K562 (cell line): ENCODE measurements around the gene ATAD3B. TPM values are rescaled to one million over a fixed set of nuclear protein-coding genes. Genes with fewer than 3 reads are reported as not detected.

ENCODE experiments used
- ADNP ChIP-seq: fragments of 200-800 bp; sonication (Bioruptor generic); IDR thresholded peaks from 2 replicates; pipeline ENCODE4 v1.6.1; 2016; ENCODE audit warnings: missing genetic modification characterization, missing compliant biosample characterization
- MTF1 ChIP-seq: fragments of 250-450 bp; sonication (Bioruptor Pico); IDR thresholded peaks from 2 replicates; pipeline ENCODE4 v1.9.0; 2021; ENCODE audit warnings: moderate library complexity, mild to moderate bottlenecking, inconsistent platforms, borderline replicate concordance
- TBL1XR1 ChIP-seq, 2 experiments: IDR thresholded peaks; 2 replicates each; pipeline ENCODE4 v1.6.1; 2012; ENCODE audit warnings: improper control_type of control experiment in 2 of 2, low read length in 2 of 2, mild to moderate bottlenecking in 1 of 2
- polyA plus RNA-seq, 8 experiments: library from polyadenylated mRNA; depleted of rRNA in 4 of 8; stranded (reverse) in 5 of 8; unstranded in 3 of 8; fragments of >200 nt; fragmentation: Nextera tagmentation in 2 of 8; fragmentation: Illumina TruSeq in 1 of 8; extraction: Ambion mirVana in 2 of 8; extraction: Trizol in 1 of 8; gene quantifications; 2 replicates each; pipeline versions ENCODE4 v1.2.1 to v1.2.3, GENCODE V29; 2011 to 2014; ENCODE audit warnings: inconsistent platforms in 1 of 8, missing spikeins in 1 of 8
- total RNA-seq, 7 experiments: library from RNA; depleted of rRNA in 6 of 7; stranded (reverse); fragments of >200 nt in 6 of 7; fragmentation: Illumina TruSeq in 2 of 7; extraction: Trizol in 2 of 7; gene quantifications; 2 replicates each; pipeline versions ENCODE4 v1.2.1 to v1.2.3, GENCODE V29; 2011 to 2021; ENCODE audit warnings: low replicate concordance in 1 of 7
- TF ChIP-seq, protein P1 (sequence below): fragments of 450-650 bp; IDR thresholded peaks from 2 replicates; pipeline ENCODE4 v1.6.1; 2016; ENCODE audit warnings: mild to moderate bottlenecking, moderate library complexity
- TF ChIP-seq, protein P2 (sequence below): sonication (generic); formaldehyde crosslinking; IDR thresholded peaks from 2 replicates; pipeline ENCODE4 v1.9.0; 2022; ENCODE audit warnings: mild to moderate bottlenecking, missing genetic modification reagents
- TF ChIP-seq, protein P3 (sequence below): fragments of 450-650 bp; formaldehyde crosslinking; IDR thresholded peaks from 2 replicates; pipeline ENCODE4 v1.4.0; 2022; ENCODE audit warnings: missing genetic modification characterization

Gene ATAD3B
- total and polyA plus RNA-seq, 9 of the 15 experiments (the other 6 are each of a cell fraction or from before 2014, with no cell fraction given) = 0.07 to 113 (median 27.7) TPM

DNA sequence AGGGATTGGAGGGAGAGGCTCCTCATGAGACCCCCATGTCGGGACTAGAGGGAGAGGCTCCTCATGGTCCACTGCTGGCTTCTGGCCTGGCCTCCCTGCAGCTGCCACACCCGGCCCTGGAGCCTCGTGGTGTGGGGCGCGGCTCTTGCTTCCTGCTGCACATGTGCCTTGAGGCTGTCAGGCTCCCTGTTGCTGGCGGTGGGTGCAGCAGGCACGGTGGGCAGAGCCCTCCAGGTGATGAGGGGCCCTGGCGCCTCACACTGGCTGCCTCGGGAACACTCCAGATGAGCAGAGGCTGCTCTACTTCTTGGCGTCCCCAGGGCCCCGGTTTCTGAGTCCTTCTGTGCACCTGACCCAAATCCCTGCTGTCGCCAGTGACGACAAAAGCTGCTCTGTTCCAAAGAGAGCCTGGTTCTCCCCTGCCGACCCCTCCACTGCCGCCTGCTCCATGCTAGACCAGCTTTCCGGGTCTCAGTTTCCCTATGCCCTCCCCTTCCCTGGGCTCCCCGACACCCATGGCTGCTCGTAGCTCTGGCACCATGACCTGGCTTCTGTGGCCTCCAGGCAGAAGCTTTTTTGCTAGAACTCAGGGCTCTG is 9.7 kb upstream of the ATAD3B start (continued):
- TF ChIP-seq, protein P1, sequence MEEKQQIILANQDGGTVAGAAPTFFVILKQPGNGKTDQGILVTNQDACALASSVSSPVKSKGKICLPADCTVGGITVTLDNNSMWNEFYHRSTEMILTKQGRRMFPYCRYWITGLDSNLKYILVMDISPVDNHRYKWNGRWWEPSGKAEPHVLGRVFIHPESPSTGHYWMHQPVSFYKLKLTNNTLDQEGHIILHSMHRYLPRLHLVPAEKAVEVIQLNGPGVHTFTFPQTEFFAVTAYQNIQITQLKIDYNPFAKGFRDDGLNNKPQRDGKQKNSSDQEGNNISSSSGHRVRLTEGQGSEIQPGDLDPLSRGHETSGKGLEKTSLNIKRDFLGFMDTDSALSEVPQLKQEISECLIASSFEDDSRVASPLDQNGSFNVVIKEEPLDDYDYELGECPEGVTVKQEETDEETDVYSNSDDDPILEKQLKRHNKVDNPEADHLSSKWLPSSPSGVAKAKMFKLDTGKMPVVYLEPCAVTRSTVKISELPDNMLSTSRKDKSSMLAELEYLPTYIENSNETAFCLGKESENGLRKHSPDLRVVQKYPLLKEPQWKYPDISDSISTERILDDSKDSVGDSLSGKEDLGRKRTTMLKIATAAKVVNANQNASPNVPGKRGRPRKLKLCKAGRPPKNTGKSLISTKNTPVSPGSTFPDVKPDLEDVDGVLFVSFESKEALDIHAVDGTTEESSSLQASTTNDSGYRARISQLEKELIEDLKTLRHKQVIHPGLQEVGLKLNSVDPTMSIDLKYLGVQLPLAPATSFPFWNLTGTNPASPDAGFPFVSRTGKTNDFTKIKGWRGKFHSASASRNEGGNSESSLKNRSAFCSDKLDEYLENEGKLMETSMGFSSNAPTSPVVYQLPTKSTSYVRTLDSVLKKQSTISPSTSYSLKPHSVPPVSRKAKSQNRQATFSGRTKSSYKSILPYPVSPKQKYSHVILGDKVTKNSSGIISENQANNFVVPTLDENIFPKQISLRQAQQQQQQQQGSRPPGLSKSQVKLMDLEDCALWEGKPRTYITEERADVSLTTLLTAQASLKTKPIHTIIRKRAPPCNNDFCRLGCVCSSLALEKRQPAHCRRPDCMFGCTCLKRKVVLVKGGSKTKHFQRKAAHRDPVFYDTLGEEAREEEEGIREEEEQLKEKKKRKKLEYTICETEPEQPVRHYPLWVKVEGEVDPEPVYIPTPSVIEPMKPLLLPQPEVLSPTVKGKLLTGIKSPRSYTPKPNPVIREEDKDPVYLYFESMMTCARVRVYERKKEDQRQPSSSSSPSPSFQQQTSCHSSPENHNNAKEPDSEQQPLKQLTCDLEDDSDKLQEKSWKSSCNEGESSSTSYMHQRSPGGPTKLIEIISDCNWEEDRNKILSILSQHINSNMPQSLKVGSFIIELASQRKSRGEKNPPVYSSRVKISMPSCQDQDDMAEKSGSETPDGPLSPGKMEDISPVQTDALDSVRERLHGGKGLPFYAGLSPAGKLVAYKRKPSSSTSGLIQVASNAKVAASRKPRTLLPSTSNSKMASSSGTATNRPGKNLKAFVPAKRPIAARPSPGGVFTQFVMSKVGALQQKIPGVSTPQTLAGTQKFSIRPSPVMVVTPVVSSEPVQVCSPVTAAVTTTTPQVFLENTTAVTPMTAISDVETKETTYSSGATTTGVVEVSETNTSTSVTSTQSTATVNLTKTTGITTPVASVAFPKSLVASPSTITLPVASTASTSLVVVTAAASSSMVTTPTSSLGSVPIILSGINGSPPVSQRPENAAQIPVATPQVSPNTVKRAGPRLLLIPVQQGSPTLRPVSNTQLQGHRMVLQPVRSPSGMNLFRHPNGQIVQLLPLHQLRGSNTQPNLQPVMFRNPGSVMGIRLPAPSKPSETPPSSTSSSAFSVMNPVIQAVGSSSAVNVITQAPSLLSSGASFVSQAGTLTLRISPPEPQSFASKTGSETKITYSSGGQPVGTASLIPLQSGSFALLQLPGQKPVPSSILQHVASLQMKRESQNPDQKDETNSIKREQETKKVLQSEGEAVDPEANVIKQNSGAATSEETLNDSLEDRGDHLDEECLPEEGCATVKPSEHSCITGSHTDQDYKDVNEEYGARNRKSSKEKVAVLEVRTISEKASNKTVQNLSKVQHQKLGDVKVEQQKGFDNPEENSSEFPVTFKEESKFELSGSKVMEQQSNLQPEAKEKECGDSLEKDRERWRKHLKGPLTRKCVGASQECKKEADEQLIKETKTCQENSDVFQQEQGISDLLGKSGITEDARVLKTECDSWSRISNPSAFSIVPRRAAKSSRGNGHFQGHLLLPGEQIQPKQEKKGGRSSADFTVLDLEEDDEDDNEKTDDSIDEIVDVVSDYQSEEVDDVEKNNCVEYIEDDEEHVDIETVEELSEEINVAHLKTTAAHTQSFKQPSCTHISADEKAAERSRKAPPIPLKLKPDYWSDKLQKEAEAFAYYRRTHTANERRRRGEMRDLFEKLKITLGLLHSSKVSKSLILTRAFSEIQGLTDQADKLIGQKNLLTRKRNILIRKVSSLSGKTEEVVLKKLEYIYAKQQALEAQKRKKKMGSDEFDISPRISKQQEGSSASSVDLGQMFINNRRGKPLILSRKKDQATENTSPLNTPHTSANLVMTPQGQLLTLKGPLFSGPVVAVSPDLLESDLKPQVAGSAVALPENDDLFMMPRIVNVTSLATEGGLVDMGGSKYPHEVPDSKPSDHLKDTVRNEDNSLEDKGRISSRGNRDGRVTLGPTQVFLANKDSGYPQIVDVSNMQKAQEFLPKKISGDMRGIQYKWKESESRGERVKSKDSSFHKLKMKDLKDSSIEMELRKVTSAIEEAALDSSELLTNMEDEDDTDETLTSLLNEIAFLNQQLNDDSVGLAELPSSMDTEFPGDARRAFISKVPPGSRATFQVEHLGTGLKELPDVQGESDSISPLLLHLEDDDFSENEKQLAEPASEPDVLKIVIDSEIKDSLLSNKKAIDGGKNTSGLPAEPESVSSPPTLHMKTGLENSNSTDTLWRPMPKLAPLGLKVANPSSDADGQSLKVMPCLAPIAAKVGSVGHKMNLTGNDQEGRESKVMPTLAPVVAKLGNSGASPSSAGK = peak; percentile 37; the same call in 1 of the 2 replicates
- TF ChIP-seq TBL1XR1 (IDR thresholded peaks at IDR 0.05; ENCODE audit: low read length in 2 of 2) (no peak), MTF1 (CRISPR knock-in tag) (no peak), ADNP (tag) (no peak)
- TF ChIP-seq, protein P2, sequence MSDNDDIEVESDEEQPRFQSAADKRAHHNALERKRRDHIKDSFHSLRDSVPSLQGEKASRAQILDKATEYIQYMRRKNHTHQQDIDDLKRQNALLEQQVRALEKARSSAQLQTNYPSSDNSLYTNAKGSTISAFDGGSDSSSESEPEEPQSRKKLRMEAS (CRISPR knock-in tag) = peak; percentile 76
- TF ChIP-seq, protein P3, sequence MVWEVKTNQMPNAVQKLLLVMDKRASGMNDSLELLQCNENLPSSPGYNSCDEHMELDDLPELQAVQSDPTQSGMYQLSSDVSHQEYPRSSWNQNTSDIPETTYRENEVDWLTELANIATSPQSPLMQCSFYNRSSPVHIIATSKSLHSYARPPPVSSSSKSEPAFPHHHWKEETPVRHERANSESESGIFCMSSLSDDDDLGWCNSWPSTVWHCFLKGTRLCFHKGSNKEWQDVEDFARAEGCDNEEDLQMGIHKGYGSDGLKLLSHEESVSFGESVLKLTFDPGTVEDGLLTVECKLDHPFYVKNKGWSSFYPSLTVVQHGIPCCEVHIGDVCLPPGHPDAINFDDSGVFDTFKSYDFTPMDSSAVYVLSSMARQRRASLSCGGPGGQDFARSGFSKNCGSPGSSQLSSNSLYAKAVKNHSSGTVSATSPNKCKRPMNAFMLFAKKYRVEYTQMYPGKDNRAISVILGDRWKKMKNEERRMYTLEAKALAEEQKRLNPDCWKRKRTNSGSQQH = no peak
